Measurements from ENCODE around the gene PHYHD1.
"Not testable (repeated sequence)": the region's sequence is repeated elsewhere in the genome, so short reads cannot be mapped to it uniquely, and the experiment has no call there.

The PHYHD1 gene

DNA sequence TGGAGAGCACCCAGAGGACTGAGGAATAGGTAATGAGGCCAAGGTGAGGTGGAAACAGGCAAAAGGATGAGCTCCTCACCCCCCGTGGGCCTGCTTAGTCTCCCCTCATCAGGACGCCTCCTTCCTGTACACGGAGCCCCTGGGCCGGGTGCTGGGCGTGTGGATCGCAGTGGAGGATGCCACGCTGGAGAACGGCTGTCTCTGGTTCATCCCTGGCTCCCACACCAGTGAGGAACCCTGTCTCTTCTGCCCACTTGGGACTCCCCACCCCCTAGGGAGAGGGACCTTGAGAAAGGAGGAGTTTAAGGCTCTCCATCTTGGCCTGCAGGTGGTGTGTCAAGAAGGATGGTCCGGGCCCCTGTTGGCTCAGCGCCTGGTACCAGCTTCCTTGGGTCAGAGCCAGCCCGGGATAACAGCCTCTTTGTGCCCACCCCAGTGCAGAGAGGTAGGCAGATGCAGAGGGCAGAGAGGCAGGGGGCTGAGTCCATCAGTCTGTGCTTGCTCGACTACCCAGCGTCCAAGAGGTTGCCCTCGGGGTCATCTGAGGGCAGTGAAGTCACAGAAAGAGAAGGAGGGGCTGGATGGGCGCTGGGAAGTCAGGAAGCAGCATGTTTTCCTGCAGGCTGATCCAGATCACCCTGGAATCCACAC is 19.6 kb downstream of the PHYHD1 start:
- Mint-ChIP-seq H3K9me3 (no peaks in the 10 kb centered on the region), H3K27me3 (no peaks in the 10 kb centered on the region), H3K4me1 (no peaks in the 10 kb centered on the region), H3K27ac (ENCODE audit: low read depth) (no peak overlapping the region), H3K36me3 (ENCODE audit: insufficient read depth) (no peaks in the 10 kb centered on the region), H3K4me3 (no peak overlapping the region)
- no peak for DNase-seq (ENCODE audit: low spot score in 2 of 2)
- ATAC-seq (replicated peaks; ENCODE audit: extremely low read depth, poor library complexity, severe bottlenecking), result no peak

GRCh38 chr9:128940946-128941755 is 20.4 kb downstream of the PHYHD1 start:
- H3K27ac Mint-ChIP-seq (ENCODE audit: low read depth), result no peak overlapping the region
- ATAC-seq (replicated peaks; ENCODE audit: extremely low read depth, poor library complexity, severe bottlenecking) (no peak), DNase-seq (ENCODE audit: low spot score in 2 of 2) (no peak)
- peaks cover 7% of the 10 kb centered on the region for H3K4me1 Mint-ChIP-seq
- peaks cover 2% of the 10 kb centered on the region for H3K36me3 Mint-ChIP-seq (ENCODE audit: insufficient read depth)
- no peaks in the 10 kb centered on the region for H3K9me3 Mint-ChIP-seq
- H3K4me3 Mint-ChIP-seq, result no peak overlapping the region
- no peaks in the 10 kb centered on the region for H3K27me3 Mint-ChIP-seq

GRCh38 chr9:128943832-128944620 is 23.2 kb downstream of the PHYHD1 start:
- H3K27ac Mint-ChIP-seq (ENCODE audit: low read depth), result no peak overlapping the region

DNA sequence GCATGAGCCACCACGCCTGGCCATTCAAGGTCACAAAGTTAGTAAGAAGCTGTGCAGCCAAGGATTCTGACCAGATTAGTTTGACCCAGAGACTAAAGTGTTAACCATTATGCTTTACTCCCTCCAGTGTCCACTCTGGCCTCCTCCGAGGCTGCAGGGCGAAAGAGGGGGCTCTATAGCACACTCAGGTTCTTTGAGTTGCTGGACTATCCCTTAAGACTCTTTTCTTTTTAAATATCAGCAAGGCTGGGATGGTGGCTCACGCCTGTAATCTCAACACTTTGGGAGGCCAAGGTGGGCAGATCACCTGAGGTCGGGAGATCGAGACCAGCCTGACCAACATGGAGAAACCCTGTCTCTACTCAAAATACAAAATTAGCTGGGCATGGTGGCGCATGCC is 24.2 kb downstream of the PHYHD1 start:
- H3K27ac Mint-ChIP-seq (ENCODE audit: low read depth); H3K27me3 Mint-ChIP-seq; H3K9me3 Mint-ChIP-seq; DNase-seq (ENCODE audit: low spot score in 2 of 2); H3K4me3 Mint-ChIP-seq; ATAC-seq (replicated peaks; ENCODE audit: extremely low read depth, poor library complexity, severe bottlenecking): not testable (repeated sequence)
- Mint-ChIP-seq H3K4me1 (peaks cover 30% of the 10 kb centered on the region), H3K36me3 (ENCODE audit: insufficient read depth) (peaks cover 23% of the 10 kb centered on the region)

More at GRCh38 chr9:128943832-128944620, 23.2 kb downstream of the PHYHD1 start:
- H3K4me1 Mint-ChIP-seq, result peaks cover 30% of the 10 kb centered on the region
- H3K36me3 Mint-ChIP-seq (ENCODE audit: insufficient read depth), result peaks cover 17% of the 10 kb centered on the region
- DNase-seq (ENCODE audit: low spot score in 2 of 2) (no peak), ATAC-seq (replicated peaks; ENCODE audit: extremely low read depth, poor library complexity, severe bottlenecking) (no peak)
- H3K9me3 Mint-ChIP-seq, result no peaks in the 10 kb centered on the region
- H3K27me3 Mint-ChIP-seq, result no peaks in the 10 kb centered on the region
- no peak overlapping the region for H3K4me3 Mint-ChIP-seq

GRCh38 chr9:128945798-128946501 is 25.2 kb downstream of the PHYHD1 start:
- no peaks in the 10 kb centered on the region for H3K9me3 Mint-ChIP-seq
- peaks cover 30% of the 10 kb centered on the region for H3K4me1 Mint-ChIP-seq
- peak overlapping the region; percentile 100 for H3K4me3 Mint-ChIP-seq
- peaks cover 25% of the 10 kb centered on the region for H3K36me3 Mint-ChIP-seq (ENCODE audit: insufficient read depth)
- DNase-seq (ENCODE audit: low spot score in 2 of 2), result no peak
- no peaks in the 10 kb centered on the region for H3K27me3 Mint-ChIP-seq
- H3K27ac Mint-ChIP-seq (ENCODE audit: low read depth), result peak overlapping the region; percentile 95
- ATAC-seq (replicated peaks; ENCODE audit: extremely low read depth, poor library complexity, severe bottlenecking), result no peak

DNA sequence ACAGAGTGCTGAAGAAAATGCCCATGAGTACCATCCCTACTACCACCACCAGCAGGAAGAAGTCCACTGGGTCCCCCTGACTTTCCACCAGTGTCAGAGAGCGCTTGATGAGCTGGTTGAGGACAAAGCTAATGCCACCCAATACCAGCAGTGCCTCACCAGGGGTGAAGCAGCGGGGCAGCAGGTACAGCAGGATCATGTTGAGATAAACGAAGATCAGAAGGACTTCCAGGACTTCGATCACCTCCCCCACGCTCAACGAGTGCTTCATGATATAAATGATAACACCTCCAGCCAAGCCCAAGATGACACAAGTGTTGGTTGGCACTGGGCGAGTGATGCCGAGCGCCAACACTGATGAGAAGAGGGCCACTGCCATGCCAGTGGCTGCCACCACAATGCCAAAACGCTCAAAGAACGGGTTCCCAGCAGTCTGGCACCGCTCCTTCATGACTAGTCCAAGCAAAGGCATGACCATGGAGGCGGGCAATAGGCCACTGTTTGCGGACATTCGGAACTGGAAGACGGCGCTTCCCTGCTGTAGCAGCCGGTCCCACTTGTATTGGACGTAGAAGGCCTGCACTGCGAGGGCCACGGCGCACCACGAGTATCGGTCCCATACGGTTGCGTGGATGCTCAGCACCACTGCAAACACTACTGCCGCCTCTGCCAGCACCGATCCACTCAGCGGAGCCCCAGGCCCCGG is 25.9 kb downstream of the PHYHD1 start:
- DNase-seq (ENCODE audit: low spot score in 2 of 2) (no peak), ATAC-seq (replicated peaks; ENCODE audit: extremely low read depth, poor library complexity, severe bottlenecking) (peak; percentile 22)
- Mint-ChIP-seq H3K9me3 (no peaks in the 10 kb centered on the region), H3K4me3 (peak overlapping the region; percentile 100), H3K27me3 (no peaks in the 10 kb centered on the region), H3K4me1 (peaks cover 30% of the 10 kb centered on the region), H3K36me3 (ENCODE audit: insufficient read depth) (peaks cover 30% of the 10 kb centered on the region), H3K27ac (ENCODE audit: low read depth) (peak overlapping the region; percentile 95)

GRCh38 chr9:128947277-128947526 is 26.4 kb downstream of the PHYHD1 start:
- Mint-ChIP-seq H3K9me3 (no peaks in the 10 kb centered on the region), H3K27me3 (no peaks in the 10 kb centered on the region), H3K4me1 (peaks cover 30% of the 10 kb centered on the region), H3K27ac (ENCODE audit: low read depth) (peak overlapping the region; percentile 95), H3K36me3 (ENCODE audit: insufficient read depth) (peaks cover 35% of the 10 kb centered on the region), H3K4me3 (peak overlapping the region; percentile 100)
- DNase-seq (ENCODE audit: low spot score in 2 of 2) (no peak), ATAC-seq (replicated peaks; ENCODE audit: extremely low read depth, poor library complexity, severe bottlenecking) (no peak)

DNA sequence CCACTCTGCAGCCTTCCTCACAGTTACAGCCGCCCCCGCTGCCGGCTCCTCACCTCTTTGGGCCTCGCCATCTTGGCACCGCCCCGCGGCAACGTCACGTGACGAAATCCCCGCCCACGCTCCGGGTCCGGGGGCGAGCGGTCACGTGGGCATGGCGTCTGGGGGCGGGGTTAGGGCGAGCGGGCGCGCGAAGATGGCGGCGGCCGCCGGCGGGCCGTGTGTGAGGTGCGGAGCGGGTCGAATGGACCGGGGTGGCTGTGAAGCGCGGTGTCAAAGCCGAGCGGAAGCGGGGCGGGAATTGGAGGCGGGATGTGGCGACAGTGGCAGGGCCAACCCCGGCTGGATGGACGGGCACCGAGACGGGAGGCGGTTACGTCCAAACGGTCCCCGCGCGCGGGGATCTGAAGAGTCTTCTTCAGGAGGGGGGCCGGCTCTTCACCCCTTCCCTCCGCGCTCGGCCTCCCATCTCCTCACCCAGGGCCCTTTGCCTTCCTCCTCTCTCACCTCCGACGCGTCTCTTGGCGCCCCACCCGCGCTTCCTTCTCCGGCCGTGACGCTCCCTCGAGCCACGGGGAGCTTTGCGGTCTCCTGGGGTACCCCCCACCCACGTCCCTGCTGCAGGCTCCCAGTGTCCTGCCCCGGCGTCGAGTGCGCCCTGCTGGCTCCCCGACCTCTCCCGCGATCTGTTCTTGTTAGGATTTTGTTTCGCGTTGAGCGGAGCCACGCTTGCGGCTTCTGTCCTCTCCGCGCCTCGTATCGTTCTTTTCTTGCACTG is 26.9 kb downstream of the PHYHD1 start, which contains the start of the genes DOLK and NUP188:
TSS of gene DOLK (minus strand) at position 77 of the 775 bp plus-strand sequence. CDS start 300 bp downstream, outside the sequence.
TSS of gene NUP188 (plus strand) at position 173 of the 775 bp plus-strand sequence. CDS start at position 194, 21 bp downstream.
- no peaks in the 10 kb centered on the region for H3K27me3 Mint-ChIP-seq
- peaks cover 38% of the 10 kb centered on the region for H3K36me3 Mint-ChIP-seq (ENCODE audit: insufficient read depth)
- peak; percentile 90 for ATAC-seq (replicated peaks; ENCODE audit: extremely low read depth, poor library complexity, severe bottlenecking)
- DNase-seq (ENCODE audit: low spot score in 2 of 2), result peak; percentile 98 to 100
- no peaks in the 10 kb centered on the region for H3K9me3 Mint-ChIP-seq
- H3K27ac Mint-ChIP-seq (ENCODE audit: low read depth), result peak within 1 kb of the TSS; percentile 95
- H3K4me1 Mint-ChIP-seq, result peaks cover 30% of the 10 kb centered on the region
- peak within 1 kb of the TSS; percentile 100 for H3K4me3 Mint-ChIP-seq

DNA sequence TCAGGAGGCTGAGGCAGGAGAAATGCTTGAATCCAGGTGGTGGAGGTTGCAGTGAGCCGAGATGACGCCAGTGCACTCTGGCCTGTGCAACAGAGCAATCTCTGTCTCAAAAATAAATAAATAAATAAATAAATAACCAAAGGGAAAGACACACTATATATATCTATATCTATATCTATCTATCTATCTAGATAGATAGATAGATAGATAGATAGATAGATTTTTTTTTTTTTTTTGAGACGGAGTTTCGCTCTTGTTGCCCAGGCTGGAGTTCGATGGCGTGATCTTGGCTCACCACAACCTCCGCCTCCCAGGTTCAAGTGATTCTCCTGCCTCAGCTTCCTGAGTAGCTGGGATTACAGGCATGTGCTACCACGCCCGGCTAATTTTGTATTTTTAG is 40.6 kb downstream of the PHYHD1 start:
- H3K27ac Mint-ChIP-seq (ENCODE audit: low read depth); H3K4me1 Mint-ChIP-seq; DNase-seq (ENCODE audit: low spot score in 2 of 2); H3K9me3 Mint-ChIP-seq; ATAC-seq (replicated peaks; ENCODE audit: extremely low read depth, poor library complexity, severe bottlenecking); H3K4me3 Mint-ChIP-seq; H3K27me3 Mint-ChIP-seq: not testable (repeated sequence)
- peaks cover 66% of the 10 kb centered on the region for H3K36me3 Mint-ChIP-seq (ENCODE audit: insufficient read depth)

- no peak for ATAC-seq (replicated peaks; ENCODE audit: extremely low read depth, poor library complexity, severe bottlenecking)
- H3K9me3 Mint-ChIP-seq, result no peaks in the 10 kb centered on the region
- no peak overlapping the region for H3K4me3 Mint-ChIP-seq
- H3K27ac Mint-ChIP-seq (ENCODE audit: low read depth), result no peak overlapping the region
- H3K4me1 Mint-ChIP-seq, result no peaks in the 10 kb centered on the region
- no peak for DNase-seq (ENCODE audit: low spot score in 2 of 2)
- H3K27me3 Mint-ChIP-seq, result no peaks in the 10 kb centered on the region
- H3K36me3 Mint-ChIP-seq (ENCODE audit: insufficient read depth), result peaks cover 57% of the 10 kb centered on the region
These were observed 48.7 kb downstream of the PHYHD1 start for GRCh38 chr9:128969491-128969890.

DNA sequence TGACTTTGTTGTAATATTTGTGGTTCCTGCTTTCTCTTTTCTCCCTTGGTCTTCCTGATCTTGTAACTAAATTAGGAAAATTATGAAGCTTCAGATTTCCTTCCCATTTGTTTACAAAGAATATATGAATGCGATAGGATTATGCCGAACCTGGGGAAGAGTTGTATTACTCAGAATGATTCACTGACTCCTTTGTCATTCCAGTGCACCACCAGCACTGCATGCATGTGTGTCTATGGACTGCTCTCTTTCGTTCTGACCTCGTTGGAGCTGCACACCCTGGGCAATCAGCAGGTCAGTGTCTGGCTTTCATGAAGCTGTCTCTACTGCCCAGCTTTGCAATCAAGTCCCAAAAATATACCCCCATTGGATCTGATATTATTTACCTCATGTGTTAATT is 52.2 kb downstream of the PHYHD1 start:
- H3K27ac Mint-ChIP-seq (ENCODE audit: low read depth), result no peak overlapping the region

More for the DNA sequence above, 52.2 kb downstream of the PHYHD1 start:
- Mint-ChIP-seq H3K36me3 (ENCODE audit: insufficient read depth) (peaks cover 74% of the 10 kb centered on the region), H3K4me1 (no peaks in the 10 kb centered on the region), H3K9me3 (no peaks in the 10 kb centered on the region), H3K27me3 (no peaks in the 10 kb centered on the region), H3K4me3 (no peak overlapping the region)
- ATAC-seq (replicated peaks; ENCODE audit: extremely low read depth, poor library complexity, severe bottlenecking) (no peak), DNase-seq (ENCODE audit: low spot score in 2 of 2) (no peak)
